Ramos (cell line): ENCODE results near the gene SPATA2.

Source experiments
- in situ Hi-C: fragments of 300-500 bp; cut with MboI; formaldehyde crosslinking; loops from one replicate; pipeline ENCODE4 v1.14.3; 2022; ENCODE audit warnings: low sequenced_read_pairs; ENCODE audit not compliant: unreplicated experiment

Gene SPATA2

GRCh38 chr20:49906615-49907154 lies 8.6 kb downstream of the SPATA2 start:
- in situ Hi-C loops, result no loop called here

GRCh38 chr20:49906101-49906604 lies 9.2 kb downstream of the SPATA2 start:
- in situ Hi-C loops, result no loop called here

GRCh38 chr20:49905415-49906091 lies 9.8 kb downstream of the SPATA2 start:
- in situ Hi-C loops, result no loop called here

GRCh38 chr20:49904440-49905214 lies 10.7 kb downstream of the SPATA2 start:
- in situ Hi-C loops, result no loop called here

- in situ Hi-C loops, result no loop called here
Observed at GRCh38 chr20:49901588-49901987, 13.7 kb downstream of the SPATA2 start.

DNA sequence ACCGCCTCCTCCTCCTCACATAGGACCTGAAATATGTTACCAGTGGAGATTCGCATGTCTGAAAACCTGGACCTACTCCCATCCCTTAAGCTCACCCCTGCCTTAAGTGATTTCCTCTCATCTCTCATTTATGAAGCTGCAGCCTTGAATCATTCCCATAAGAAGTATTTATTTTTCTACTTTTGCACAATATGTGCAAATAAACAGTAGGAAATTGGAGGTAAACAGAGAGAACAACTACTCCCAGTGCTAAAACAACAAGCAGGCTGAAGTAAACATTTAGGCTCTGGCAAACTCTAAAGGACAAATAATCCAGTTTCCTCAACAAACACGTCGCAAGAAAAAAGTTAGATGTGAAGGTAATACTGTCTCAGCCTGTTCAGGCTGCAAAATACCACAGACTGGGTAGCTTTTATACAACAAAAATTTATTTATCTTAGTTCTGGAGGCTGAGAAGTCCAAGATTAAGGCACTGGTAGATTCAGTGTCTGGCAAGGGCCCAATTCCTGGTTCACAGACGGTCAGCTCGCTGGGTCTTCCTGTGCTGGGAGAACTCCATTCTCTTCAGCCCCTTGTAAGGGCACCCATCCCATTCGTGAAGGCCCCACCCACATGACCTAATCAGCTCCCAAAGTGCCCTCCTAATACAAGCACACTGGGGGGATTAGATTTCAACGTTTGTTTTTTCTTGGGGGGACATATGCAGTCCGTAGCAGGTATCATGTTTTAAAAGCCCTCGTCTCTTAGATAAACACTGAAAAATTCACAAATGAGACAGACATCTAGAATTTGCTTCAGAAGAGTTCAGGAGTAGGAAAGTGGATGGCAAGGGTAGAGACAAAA lies 15.6 kb downstream of the SPATA2 start:
- in situ Hi-C loops, result loop anchor here (10.0 kb wide), 1 partner anchor 565 kb away; no protein-coding TSS in a partner anchor

DNA sequence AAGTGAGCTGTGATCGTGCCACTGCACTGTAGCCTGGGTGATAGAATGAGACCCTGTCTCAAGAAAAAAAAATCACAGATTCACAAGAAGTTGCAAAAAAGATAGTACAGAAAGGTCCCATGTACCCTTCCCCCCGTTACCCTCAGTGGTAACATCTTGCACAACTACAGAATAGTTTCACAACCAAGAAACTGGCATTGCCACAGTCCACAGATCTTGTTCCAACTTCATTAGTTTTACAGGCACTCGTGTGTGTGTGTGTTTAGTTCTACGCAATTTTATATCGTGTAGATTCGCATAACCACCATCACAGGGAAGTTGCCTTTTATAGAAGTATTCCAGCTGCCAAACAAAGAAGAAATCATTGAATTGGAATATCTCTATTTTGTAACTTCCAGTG lies 19.1 kb downstream of the SPATA2 start:
- in situ Hi-C loops, result loop anchor here (10.0 kb wide), 1 partner anchor 561 kb away; no protein-coding TSS in a partner anchor

DNA sequence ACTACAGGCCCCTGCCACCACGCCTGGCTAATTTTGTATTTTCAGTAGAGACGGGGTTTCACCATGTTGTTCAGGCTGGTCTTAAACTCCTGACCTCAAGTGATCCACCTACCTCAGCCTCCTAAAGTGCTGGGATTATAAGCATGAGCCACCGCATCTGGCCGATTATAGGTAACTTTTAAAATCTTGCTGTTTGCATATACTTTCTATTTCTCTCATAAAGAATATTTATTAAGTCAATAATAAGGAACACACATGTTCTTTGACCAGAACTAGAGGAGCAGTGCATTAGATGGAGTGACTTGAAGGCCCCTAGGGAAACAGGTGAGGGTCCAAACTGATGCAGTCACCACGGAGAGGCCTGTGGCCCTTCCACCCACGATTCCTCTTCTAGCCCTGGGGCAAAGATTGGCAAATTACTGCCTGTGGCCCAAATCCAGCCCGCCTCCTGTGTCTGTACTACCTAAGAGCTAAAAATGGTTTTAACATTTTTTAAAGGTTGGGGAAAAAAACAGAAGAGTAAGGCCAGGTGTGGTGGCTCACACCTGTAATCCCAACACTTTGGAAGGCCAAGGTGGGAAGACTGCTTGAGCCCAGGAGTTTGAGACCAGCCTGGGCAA lies 19.7 kb downstream of the SPATA2 start:
- in situ Hi-C loops, result loop anchor here (10.0 kb wide), 1 partner anchor 561 kb away; no protein-coding TSS in a partner anchor

GRCh38 chr20:49894073-49894470 lies 21.3 kb downstream of the SPATA2 start:
- in situ Hi-C loops, result loop anchor here (10.0 kb wide), 1 partner anchor 559 kb away; no protein-coding TSS in a partner anchor

DNA sequence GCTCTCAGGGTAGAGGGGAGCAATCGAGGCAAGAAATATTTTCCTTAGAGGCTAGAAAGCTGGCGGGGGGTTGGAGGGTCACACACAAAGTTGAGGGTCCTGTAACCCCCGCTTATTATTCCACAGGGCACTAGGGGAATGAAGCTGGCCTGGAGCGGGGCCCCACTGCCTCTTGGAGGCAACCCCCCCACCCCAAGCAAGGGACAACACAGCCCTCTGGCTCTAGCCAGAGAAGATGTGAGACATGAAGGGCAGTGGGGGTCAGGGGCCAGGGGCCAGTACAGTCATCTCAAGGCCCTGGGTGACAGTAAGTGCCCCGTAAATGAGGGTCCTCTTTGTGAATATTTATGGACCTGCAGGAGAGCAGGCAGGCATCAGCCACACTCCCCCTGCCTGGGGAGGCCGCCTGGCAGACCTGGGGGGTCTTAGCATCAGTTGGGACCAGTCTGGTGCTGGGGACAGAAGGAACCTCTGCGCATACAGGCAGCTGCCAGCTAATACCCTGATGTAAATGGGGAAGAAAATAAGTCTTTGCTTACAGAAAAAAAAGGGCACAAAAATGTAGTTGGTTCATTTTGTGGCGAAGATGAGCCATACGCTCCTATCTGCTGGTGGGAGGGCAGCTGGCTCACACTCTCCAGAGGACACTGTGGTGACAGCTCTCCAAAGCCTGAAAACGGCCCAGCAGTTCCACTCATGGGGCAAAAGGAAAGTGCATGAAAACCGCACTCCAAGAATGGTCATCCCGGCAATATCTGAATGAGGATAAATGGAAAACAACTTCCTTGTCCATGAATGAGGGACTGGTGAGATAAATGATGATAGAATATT lies 21.9 kb downstream of the SPATA2 start:
- in situ Hi-C loops, result loop anchor here (10.0 kb wide), 1 partner anchor 559 kb away; no protein-coding TSS in a partner anchor

- in situ Hi-C loops, result loop anchor here (10.0 kb wide), 1 partner anchor 558 kb away; no protein-coding TSS in a partner anchor
Observed at GRCh38 chr20:49892817-49893216, 22.5 kb downstream of the SPATA2 start.

GRCh38 chr20:49892260-49892659 lies 23.1 kb downstream of the SPATA2 start:
- in situ Hi-C loops, result loop anchor here (10.0 kb wide), 1 partner anchor 557 kb away; no protein-coding TSS in a partner anchor

DNA sequence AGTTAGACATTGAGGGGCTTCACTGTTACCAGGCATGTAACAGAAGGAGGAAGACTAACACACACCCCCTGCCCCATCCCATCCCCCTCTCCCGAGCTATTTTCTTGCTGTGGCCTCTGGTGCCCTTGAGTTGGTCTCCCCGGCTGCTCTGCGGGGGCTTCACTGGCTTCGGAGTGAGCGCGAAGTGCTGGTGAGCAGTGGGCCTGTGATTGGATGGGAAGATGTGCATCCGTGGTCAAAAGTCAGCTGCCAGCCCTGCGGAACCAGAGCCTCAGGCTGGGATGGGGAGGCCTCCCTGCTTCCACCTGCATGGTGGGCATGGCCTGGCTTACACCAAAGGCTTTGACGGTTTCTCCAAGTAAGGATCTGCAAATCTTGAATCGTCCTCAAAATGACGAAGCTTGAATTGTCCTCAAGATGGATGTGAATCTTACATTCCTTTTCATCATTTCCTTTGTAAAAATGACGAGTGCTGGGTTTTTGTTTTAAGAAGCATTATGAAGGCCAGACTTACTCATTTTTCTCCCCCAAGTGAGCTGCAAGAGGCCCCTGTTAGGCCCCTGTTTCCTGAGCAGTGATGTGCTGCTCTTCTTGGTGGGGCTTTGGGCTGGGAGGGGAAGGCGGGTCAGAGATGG lies 23.7 kb downstream of the SPATA2 start:
- in situ Hi-C loops, result loop anchor here (10.0 kb wide), 1 partner anchor 557 kb away; no protein-coding TSS in a partner anchor

DNA sequence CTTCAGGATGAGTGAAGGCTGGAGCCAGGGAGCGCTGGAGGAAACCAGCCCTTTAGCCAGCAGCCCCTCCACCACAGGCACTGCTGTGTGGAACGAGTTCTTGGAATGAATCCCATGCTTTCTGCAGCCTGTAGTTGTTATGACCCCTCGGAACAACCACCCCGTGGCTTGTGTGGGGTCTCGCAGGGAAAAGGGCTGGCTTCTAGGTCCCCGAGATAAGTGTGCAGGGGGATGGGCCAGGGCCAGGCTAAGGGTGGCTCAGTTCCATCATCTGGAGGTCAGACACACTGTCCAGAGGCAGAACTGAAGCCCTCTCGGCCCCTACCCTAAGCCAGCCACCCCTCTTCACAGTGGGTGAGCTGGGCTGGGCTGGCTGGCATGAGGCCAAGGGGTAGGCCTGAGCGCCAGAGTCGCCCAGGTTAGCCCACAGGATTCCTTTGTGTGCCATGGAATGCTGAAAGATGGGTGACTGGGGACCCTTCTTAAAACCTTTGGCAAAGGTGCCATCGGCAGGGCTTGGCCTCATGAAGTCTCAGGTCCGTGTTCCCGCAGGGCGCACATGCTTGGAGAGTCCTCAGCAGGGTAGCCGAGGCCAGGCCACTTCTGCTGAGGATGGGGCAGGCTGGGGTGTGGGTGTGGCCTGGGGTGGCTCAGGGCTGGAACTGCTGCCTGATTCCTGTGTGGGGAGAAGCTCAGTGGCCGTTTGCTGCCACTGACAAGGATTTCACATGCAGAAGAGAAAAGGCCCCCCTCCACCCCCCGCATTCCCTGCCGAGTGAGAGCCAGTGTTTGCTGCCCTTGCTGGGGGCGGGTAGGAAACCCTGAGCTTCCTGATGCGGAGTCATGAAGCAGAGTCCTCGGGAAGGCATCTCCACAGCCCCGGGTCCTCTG lies 24.6 kb downstream of the SPATA2 start:
- in situ Hi-C loops, result loop anchor here (10.0 kb wide), 1 partner anchor 556 kb away; no protein-coding TSS in a partner anchor

DNA sequence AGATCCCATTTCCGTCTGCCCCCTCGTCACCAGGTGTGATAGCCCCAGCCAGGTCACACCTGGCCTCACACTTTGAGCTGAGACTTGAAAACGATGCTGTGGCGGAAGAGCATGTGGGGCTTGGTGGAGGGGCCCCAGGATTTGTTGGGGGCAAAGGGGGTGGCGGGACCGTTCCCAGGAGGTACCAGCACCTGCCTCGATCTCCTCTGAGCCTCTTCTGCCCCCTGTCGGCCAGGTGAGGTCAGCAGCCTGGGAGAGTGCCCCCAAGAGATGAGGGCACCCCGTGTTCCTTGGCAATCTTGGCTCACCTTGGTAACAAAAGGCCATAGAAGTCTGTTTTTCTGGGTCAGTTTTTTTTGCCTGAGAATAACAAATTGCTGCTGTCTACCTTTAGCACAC lies 25.4 kb downstream of the SPATA2 start:
- in situ Hi-C loops, result loop anchor here (10.0 kb wide), 3 partner anchors 285 to 555 kb away; no protein-coding TSS in a partner anchor

DNA sequence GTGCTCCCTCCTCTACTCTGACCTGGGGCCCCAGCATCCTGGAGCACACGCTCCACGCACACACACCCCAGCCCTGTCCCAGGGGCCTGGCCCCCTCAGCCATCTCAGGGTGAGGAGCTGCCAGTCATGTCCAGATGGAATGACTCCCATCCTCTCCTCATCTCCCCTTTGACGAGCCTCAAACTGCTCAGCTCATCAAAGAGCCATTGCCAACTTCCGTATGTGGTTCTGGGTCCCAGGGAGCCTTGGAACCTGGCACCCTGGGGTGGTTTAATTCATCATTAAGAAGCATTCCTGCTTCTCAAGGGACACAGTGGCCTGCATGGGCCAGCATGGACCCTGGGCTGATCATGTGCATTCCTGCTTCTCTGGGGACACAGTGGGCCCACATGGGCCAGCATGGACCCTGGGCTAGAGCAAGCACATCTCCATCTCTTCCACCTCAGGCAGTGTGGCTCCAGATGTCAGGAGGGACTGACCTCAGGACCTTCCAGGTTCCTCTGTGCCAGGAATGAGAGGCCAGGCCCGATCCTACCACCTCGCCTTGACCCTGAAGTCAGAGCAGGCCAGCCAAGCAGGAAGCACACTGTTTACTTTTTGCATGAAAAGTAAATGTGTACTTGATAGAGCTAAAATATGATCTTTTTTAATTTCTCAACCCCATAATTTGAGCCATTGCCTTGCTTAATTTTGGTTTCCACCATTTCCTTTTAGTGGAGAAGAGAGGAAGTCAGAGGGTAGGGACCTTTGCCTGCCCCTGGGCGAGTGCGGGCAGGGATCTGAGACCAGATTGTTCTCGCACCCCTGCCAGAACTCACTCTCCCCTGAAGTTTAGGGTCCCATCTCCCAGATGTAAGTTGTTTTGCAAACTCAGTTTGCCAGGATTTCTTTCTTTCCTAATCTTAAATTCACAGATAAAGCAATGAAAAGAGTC lies 26.1 kb downstream of the SPATA2 start:
- in situ Hi-C loops, result loop anchor here (10.0 kb wide), 2 partner anchors 284 to 344 kb away; no protein-coding TSS in a partner anchor
